B cell (primary cell): Measurements from ENCODE around the gene RNF126.

ENCODE experiments used
- EZH2 ChIP-seq: IDR thresholded peaks from 2 replicates; pipeline ENCODE4 v1.6.1; 2012; ENCODE audit warnings: borderline replicate concordance, low read depth, mild to moderate bottlenecking, moderate library complexity, low read length; ENCODE audit not compliant: insufficient read depth, poor library complexity, severe bottlenecking
- TF ChIP-seq, protein P1 (sequence below): fragments of 200-600 bp; IDR thresholded peaks from one replicate; pipeline ENCODE4 v1.8.0; 2022; ENCODE audit warnings: antibody characterized with exemption, mild to moderate bottlenecking

DNA sequence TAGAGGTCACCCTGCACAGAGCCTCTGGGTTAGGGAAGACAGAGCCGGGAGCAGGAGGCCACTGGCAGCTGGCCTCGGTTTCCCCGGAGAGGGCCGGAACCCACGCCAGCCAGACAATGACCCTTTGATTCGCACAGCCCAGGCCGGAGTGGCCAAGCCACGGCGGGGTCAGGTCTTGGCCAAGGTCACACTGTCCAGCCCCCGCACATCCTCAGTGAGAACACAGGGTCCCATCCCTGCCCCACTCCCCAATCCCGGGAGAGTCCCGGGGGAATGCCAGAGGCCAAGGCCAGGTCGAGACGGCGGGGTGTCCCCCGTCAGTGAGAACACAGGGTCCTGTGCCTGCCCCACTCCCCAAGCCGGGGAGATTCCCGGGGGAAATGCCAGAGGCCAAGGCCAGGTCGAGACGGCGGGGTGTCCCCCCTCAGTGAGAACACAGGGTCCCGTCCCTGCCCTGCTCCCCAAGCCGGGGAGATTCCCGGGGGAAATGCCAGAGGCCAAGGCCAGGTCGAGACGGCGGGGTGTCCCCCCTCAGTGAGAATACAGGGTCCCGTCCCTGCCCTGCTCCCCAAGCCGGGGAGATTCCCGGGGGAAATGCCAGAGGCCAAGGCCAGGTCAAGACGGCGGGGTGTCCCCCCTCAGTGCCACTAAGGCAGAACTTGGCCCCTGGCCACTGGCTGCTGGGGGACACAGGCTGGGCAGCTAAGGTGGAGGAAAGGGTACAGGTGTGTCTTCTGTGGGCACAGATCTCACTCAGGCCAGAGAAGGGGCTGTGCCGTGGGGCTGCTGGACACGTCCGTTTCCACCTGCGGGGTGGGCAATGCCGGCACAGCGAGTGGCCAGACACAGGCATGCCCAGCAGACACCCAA, 11.5 kb upstream of the RNF126 start:
- TF ChIP-seq, protein P1, sequence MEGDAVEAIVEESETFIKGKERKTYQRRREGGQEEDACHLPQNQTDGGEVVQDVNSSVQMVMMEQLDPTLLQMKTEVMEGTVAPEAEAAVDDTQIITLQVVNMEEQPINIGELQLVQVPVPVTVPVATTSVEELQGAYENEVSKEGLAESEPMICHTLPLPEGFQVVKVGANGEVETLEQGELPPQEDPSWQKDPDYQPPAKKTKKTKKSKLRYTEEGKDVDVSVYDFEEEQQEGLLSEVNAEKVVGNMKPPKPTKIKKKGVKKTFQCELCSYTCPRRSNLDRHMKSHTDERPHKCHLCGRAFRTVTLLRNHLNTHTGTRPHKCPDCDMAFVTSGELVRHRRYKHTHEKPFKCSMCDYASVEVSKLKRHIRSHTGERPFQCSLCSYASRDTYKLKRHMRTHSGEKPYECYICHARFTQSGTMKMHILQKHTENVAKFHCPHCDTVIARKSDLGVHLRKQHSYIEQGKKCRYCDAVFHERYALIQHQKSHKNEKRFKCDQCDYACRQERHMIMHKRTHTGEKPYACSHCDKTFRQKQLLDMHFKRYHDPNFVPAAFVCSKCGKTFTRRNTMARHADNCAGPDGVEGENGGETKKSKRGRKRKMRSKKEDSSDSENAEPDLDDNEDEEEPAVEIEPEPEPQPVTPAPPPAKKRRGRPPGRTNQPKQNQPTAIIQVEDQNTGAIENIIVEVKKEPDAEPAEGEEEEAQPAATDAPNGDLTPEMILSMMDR: no peak
- no peak for TF ChIP-seq EZH2
